Osteocyte (in vitro differentiated cells): ENCODE measurements around the gene NHSL2. TPM values are rescaled to one million over a fixed set of nuclear protein-coding genes. Genes with fewer than 3 reads are reported as not detected.

Source experiments
- DNase-seq: peaks from one replicate; pipeline ENCODE4 v3.0.0; 2021; ENCODE audit warnings: mixed read lengths; ENCODE audit not compliant: unreplicated experiment; ENCODE audit errors: extremely low spot score
- H3K27ac Mint-ChIP-seq: one replicate; pipeline ENCODE4 v1.8.0; 2021; ENCODE audit warnings: mild to moderate bottlenecking, mixed read lengths; ENCODE audit not compliant: unreplicated experiment
- H3K27me3 Mint-ChIP-seq: one replicate; pipeline ENCODE4 v1.8.0; 2021; ENCODE audit warnings: mixed read lengths; ENCODE audit not compliant: unreplicated experiment
- H3K36me3 Mint-ChIP-seq: one replicate; pipeline ENCODE4 v1.8.0; 2021; ENCODE audit warnings: mixed read lengths; ENCODE audit not compliant: unreplicated experiment
- H3K4me1 Mint-ChIP-seq: one replicate; pipeline ENCODE4 v1.8.0; 2021; ENCODE audit warnings: mixed read lengths; ENCODE audit not compliant: unreplicated experiment
- H3K4me3 Mint-ChIP-seq: one replicate; pipeline ENCODE4 v1.8.0; 2021; ENCODE audit warnings: mild to moderate bottlenecking, moderate library complexity, mixed read lengths; ENCODE audit not compliant: unreplicated experiment
- H3K9me3 Mint-ChIP-seq: one replicate; pipeline ENCODE4 v1.8.0; 2021; ENCODE audit warnings: mixed read lengths; ENCODE audit not compliant: unreplicated experiment
- total RNA-seq: library from RNA; stranded (reverse); gene quantifications from 2 replicates; pipeline ENCODE4 v1.2.1, GENCODE V29; 2021
- TF ChIP-seq, protein P1 (sequence below): fragments of 200-600 bp; sonication (generic); IDR thresholded peaks from 2 replicates; pipeline ENCODE4 v1.5.0; 2021; ENCODE audit warnings: antibody characterized with exemption, mild to moderate bottlenecking, moderate library complexity

Gene NHSL2
- total RNA-seq, 1 donor from 2014 or later = 7.3 TPM

- no peaks in the 10 kb centered on the region for H3K27me3 Mint-ChIP-seq
- H3K4me3 Mint-ChIP-seq = no peak overlapping the region
- H3K36me3 Mint-ChIP-seq = no peaks in the 10 kb centered on the region
- TF ChIP-seq, protein P1, sequence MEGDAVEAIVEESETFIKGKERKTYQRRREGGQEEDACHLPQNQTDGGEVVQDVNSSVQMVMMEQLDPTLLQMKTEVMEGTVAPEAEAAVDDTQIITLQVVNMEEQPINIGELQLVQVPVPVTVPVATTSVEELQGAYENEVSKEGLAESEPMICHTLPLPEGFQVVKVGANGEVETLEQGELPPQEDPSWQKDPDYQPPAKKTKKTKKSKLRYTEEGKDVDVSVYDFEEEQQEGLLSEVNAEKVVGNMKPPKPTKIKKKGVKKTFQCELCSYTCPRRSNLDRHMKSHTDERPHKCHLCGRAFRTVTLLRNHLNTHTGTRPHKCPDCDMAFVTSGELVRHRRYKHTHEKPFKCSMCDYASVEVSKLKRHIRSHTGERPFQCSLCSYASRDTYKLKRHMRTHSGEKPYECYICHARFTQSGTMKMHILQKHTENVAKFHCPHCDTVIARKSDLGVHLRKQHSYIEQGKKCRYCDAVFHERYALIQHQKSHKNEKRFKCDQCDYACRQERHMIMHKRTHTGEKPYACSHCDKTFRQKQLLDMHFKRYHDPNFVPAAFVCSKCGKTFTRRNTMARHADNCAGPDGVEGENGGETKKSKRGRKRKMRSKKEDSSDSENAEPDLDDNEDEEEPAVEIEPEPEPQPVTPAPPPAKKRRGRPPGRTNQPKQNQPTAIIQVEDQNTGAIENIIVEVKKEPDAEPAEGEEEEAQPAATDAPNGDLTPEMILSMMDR = no peak
- no peak overlapping the region for H3K27ac Mint-ChIP-seq
- peaks cover 9% of the 10 kb centered on the region for H3K9me3 Mint-ChIP-seq
- DNase-seq = no peak
- peaks cover 16% of the 10 kb centered on the region for H3K4me1 Mint-ChIP-seq
Measured at GRCh38 chrX:72023071-72023470, 112.4 kb downstream of the NHSL2 start.

- DNase-seq = peak; percentile 15
- Mint-ChIP-seq H3K4me1 (peaks cover 30% of the 10 kb centered on the region), H3K36me3 (no peaks in the 10 kb centered on the region), H3K27ac (no peak overlapping the region), H3K27me3 (no peaks in the 10 kb centered on the region), H3K9me3 (peaks cover 9% of the 10 kb centered on the region), H3K4me3 (no peak overlapping the region)
- TF ChIP-seq, protein P1 = no peak
Measured at GRCh38 chrX:72025236-72025770, 114.7 kb downstream of the NHSL2 start.

- TF ChIP-seq, protein P1 = no peak
- Mint-ChIP-seq H3K27me3 (no peaks in the 10 kb centered on the region), H3K4me1 (peaks cover 31% of the 10 kb centered on the region), H3K36me3 (no peaks in the 10 kb centered on the region), H3K27ac (no peak overlapping the region), H3K9me3 (peaks cover 9% of the 10 kb centered on the region), H3K4me3 (no peak overlapping the region)
- DNase-seq = peak; percentile 40
Measured at GRCh38 chrX:72026341-72027023, 115.8 kb downstream of the NHSL2 start.

- Mint-ChIP-seq H3K4me1 (peaks cover 29% of the 10 kb centered on the region), H3K27ac (peak overlapping the region; percentile 5), H3K27me3 (no peaks in the 10 kb centered on the region), H3K4me3 (peak overlapping the region; percentile 24), H3K9me3 (peaks cover 9% of the 10 kb centered on the region), H3K36me3 (no peaks in the 10 kb centered on the region)
- peak; percentile 75 for DNase-seq
- TF ChIP-seq, protein P1 = no peak
Measured at GRCh38 chrX:72027024-72027913, 116.6 kb downstream of the NHSL2 start.

GRCh38 chrX:72027914-72028307 is 117.3 kb downstream of the NHSL2 start:
- H3K4me3 Mint-ChIP-seq = peak overlapping the region; percentile 50
- no peaks in the 10 kb centered on the region for H3K36me3 Mint-ChIP-seq
- peaks cover 29% of the 10 kb centered on the region for H3K4me1 Mint-ChIP-seq
- H3K27me3 Mint-ChIP-seq = no peaks in the 10 kb centered on the region
- TF ChIP-seq, protein P1 = no peak
- H3K9me3 Mint-ChIP-seq = peaks cover 9% of the 10 kb centered on the region
- peak; percentile 71 for DNase-seq
- peak overlapping the region; percentile 69 for H3K27ac Mint-ChIP-seq
